K562 (cell line): ENCODE data around the gene CCL27. TPM values are rescaled to one million over a fixed set of nuclear protein-coding genes. Genes with fewer than 3 reads are reported as not detected.

Experiments used
- KDM5B ChIP-seq: fragments of 200-600 bp; sonication (generic); IDR thresholded peaks from 2 replicates; pipeline ENCODE4 v1.6.1; 2012; ENCODE audit warnings: low read depth, mild to moderate bottlenecking, moderate library complexity, low read length, control low read depth, inconsistent platforms; ENCODE audit not compliant: insufficient replicate concordance
- RFX5 ChIP-seq: IDR thresholded peaks from 2 replicates; pipeline ENCODE4 v1.6.1; 2011; ENCODE audit warnings: low read depth, mild to moderate bottlenecking, improper control_type of control experiment, low read length
- ZNF175 ChIP-seq: fragments of 200-800 bp; sonication (Bioruptor generic); IDR thresholded peaks from 2 replicates; pipeline ENCODE4 v1.6.1; 2016; ENCODE audit warnings: low read depth, mild to moderate bottlenecking, missing genetic modification characterization, missing compliant biosample characterization
- ZNF717 ChIP-seq: fragments of 250-450 bp; sonication (Bioruptor Pico); IDR thresholded peaks from 2 replicates; pipeline ENCODE4 v1.5.0; 2021
- polyA plus RNA-seq, 8 experiments: library from polyadenylated mRNA; depleted of rRNA in 4 of 8; stranded (reverse) in 5 of 8; unstranded in 3 of 8; fragments of >200 nt; fragmentation: Nextera tagmentation in 2 of 8; fragmentation: Illumina TruSeq in 1 of 8; extraction: Ambion mirVana in 2 of 8; extraction: Trizol in 1 of 8; gene quantifications; 2 replicates each; pipeline versions ENCODE4 v1.2.1 to v1.2.3, GENCODE V29; 2011 to 2014; ENCODE audit warnings: inconsistent platforms in 1 of 8, missing spikeins in 1 of 8
- total RNA-seq, 7 experiments: library from RNA; depleted of rRNA in 6 of 7; stranded (reverse); fragments of >200 nt in 6 of 7; fragmentation: Illumina TruSeq in 2 of 7; extraction: Trizol in 2 of 7; gene quantifications; 2 replicates each; pipeline versions ENCODE4 v1.2.1 to v1.2.3, GENCODE V29; 2011 to 2021; ENCODE audit warnings: low replicate concordance in 1 of 7
- TF ChIP-seq, protein P1 (sequence below): fragments of 450-650 bp; IDR thresholded peaks from 2 replicates; pipeline ENCODE4 v1.6.1; 2016; ENCODE audit warnings: mild to moderate bottlenecking, moderate library complexity

Gene CCL27
- total and polyA plus RNA-seq, 9 of the 15 experiments (the other 6 are each of a cell fraction or from before 2014, with no cell fraction given), result 0.10 to 0.53 (median 0.27) TPM; not detected in 5

DNA sequence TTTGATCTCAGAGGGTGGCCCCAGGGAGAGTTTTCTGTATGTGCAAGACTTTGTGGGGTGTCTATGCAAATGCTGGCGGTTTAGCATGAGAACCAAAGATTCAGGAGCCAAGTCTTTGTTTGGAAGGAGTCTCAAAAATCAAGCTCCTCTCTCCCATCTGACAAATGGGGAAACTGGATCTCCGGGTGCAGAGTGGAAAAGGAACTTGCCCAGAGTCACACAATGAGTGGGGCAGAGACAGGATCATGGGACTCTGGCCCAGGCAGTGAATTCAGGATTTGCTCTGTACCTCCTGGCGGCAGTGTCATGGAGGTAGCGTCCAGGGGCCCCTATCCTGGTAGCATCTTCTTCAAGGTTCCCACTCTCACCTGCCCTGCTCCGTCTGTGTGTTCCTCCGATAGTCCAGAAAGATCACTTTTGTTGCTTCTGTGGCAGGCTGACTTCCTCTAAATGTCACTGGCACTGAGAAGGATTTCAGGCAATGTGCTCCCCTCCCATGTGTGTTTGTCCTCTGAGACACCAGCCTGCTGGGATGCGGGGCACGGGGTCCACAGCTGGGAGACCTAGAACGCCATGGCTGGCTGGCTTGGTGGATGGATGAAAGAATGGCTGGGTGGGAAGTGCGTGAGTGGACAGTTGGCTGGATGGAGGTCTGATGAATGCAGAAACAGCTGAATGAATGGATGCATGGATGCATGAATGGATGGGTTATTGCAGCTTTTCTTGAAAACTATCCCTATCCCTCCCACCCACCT, 25.0 kb upstream of the CCL27 start (continued):
- TF ChIP-seq, protein P1, sequence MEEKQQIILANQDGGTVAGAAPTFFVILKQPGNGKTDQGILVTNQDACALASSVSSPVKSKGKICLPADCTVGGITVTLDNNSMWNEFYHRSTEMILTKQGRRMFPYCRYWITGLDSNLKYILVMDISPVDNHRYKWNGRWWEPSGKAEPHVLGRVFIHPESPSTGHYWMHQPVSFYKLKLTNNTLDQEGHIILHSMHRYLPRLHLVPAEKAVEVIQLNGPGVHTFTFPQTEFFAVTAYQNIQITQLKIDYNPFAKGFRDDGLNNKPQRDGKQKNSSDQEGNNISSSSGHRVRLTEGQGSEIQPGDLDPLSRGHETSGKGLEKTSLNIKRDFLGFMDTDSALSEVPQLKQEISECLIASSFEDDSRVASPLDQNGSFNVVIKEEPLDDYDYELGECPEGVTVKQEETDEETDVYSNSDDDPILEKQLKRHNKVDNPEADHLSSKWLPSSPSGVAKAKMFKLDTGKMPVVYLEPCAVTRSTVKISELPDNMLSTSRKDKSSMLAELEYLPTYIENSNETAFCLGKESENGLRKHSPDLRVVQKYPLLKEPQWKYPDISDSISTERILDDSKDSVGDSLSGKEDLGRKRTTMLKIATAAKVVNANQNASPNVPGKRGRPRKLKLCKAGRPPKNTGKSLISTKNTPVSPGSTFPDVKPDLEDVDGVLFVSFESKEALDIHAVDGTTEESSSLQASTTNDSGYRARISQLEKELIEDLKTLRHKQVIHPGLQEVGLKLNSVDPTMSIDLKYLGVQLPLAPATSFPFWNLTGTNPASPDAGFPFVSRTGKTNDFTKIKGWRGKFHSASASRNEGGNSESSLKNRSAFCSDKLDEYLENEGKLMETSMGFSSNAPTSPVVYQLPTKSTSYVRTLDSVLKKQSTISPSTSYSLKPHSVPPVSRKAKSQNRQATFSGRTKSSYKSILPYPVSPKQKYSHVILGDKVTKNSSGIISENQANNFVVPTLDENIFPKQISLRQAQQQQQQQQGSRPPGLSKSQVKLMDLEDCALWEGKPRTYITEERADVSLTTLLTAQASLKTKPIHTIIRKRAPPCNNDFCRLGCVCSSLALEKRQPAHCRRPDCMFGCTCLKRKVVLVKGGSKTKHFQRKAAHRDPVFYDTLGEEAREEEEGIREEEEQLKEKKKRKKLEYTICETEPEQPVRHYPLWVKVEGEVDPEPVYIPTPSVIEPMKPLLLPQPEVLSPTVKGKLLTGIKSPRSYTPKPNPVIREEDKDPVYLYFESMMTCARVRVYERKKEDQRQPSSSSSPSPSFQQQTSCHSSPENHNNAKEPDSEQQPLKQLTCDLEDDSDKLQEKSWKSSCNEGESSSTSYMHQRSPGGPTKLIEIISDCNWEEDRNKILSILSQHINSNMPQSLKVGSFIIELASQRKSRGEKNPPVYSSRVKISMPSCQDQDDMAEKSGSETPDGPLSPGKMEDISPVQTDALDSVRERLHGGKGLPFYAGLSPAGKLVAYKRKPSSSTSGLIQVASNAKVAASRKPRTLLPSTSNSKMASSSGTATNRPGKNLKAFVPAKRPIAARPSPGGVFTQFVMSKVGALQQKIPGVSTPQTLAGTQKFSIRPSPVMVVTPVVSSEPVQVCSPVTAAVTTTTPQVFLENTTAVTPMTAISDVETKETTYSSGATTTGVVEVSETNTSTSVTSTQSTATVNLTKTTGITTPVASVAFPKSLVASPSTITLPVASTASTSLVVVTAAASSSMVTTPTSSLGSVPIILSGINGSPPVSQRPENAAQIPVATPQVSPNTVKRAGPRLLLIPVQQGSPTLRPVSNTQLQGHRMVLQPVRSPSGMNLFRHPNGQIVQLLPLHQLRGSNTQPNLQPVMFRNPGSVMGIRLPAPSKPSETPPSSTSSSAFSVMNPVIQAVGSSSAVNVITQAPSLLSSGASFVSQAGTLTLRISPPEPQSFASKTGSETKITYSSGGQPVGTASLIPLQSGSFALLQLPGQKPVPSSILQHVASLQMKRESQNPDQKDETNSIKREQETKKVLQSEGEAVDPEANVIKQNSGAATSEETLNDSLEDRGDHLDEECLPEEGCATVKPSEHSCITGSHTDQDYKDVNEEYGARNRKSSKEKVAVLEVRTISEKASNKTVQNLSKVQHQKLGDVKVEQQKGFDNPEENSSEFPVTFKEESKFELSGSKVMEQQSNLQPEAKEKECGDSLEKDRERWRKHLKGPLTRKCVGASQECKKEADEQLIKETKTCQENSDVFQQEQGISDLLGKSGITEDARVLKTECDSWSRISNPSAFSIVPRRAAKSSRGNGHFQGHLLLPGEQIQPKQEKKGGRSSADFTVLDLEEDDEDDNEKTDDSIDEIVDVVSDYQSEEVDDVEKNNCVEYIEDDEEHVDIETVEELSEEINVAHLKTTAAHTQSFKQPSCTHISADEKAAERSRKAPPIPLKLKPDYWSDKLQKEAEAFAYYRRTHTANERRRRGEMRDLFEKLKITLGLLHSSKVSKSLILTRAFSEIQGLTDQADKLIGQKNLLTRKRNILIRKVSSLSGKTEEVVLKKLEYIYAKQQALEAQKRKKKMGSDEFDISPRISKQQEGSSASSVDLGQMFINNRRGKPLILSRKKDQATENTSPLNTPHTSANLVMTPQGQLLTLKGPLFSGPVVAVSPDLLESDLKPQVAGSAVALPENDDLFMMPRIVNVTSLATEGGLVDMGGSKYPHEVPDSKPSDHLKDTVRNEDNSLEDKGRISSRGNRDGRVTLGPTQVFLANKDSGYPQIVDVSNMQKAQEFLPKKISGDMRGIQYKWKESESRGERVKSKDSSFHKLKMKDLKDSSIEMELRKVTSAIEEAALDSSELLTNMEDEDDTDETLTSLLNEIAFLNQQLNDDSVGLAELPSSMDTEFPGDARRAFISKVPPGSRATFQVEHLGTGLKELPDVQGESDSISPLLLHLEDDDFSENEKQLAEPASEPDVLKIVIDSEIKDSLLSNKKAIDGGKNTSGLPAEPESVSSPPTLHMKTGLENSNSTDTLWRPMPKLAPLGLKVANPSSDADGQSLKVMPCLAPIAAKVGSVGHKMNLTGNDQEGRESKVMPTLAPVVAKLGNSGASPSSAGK, result no peak
- no peak for TF ChIP-seq ZNF717 (CRISPR knock-in tag)
- TF ChIP-seq RFX5, result no peak
- TF ChIP-seq ZNF175 (CRISPR knock-in tag), result no peak
- TF ChIP-seq KDM5B, result no peak
